ENCODE results near the gene HDHD5.

The HDHD5 gene

DNA sequence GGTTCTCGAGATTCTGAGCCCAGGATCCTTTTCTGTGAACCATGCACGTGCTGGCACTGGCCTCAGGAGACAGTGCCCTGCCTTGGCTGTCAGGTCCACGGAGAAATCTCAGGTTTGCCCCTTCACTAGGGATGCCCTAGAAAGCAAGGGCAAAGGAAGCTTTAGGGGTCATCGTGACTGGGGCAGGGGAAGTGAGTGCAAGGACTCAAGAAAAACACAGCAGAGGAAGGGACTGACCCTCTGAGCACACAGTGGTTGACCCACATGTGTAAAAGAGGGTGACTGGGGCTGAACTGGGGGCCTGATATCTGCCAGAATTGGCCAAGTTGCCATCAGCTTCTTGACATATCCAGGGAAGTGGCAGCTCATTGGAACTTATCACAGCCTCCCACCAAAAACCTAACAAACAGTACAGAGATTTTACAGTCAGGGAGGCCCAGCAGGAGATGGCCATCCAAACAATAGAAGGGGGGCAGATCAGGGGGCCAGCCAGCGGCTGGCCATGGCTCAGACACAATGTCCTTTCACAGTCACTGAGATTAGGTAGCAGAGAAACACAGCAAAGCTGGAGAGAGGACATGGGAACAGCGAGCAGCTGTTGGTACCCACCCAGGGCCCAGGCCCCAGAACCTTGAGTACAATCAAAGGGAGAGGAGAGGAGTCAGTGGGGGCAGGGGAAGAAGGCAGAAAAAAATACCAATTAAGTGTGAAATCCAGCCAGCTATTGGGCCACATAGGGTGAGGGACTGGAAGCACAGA is 42.3 kb downstream of the HDHD5 start:
- no peak overlapping the region for H3K4me3 ChIP-seq (replicated peaks; ENCODE audit: low read depth, low read length)
- no peak for DNase-seq (ENCODE audit: low read depth)
- TF ChIP-seq, protein P1, sequence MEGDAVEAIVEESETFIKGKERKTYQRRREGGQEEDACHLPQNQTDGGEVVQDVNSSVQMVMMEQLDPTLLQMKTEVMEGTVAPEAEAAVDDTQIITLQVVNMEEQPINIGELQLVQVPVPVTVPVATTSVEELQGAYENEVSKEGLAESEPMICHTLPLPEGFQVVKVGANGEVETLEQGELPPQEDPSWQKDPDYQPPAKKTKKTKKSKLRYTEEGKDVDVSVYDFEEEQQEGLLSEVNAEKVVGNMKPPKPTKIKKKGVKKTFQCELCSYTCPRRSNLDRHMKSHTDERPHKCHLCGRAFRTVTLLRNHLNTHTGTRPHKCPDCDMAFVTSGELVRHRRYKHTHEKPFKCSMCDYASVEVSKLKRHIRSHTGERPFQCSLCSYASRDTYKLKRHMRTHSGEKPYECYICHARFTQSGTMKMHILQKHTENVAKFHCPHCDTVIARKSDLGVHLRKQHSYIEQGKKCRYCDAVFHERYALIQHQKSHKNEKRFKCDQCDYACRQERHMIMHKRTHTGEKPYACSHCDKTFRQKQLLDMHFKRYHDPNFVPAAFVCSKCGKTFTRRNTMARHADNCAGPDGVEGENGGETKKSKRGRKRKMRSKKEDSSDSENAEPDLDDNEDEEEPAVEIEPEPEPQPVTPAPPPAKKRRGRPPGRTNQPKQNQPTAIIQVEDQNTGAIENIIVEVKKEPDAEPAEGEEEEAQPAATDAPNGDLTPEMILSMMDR (IDR thresholded peaks at IDR 0.05; ENCODE audit: low read length, missing control alignments): no peak

DNA sequence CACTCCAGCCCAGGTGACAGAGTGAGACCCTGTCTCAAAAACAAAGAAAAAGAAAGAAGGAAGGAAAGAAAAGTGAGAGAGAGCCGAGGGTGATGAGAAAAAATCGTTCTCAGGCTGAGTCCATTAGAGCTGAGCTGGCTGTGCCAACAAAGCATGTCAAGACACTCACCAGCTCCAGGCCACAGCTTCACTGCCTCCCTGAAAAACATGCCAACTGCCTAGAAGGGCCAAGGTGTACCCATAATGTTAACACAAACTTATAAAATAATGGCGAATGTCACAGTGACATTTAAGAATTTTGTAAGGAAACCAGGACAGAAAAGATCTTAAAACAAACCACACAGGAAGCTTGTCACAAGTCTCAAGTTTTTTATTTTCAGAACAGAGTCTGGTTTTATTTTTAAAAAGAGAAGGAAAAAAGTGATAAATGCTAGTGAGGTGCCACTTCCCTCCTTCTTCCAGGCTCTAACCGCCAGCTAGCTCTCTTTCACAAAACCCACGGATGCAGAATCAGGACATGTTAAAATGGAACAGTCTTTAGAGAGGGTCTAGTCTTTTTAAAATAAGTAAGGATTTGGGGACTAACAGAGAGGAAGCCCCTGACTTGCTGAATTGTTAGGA is 43.0 kb downstream of the HDHD5 start:
- TF ChIP-seq, protein P1 (IDR thresholded peaks at IDR 0.05; ENCODE audit: low read length, missing control alignments): no peak
- no peak for DNase-seq (ENCODE audit: low read depth)
- H3K4me3 ChIP-seq (replicated peaks; ENCODE audit: low read depth, low read length): no peak overlapping the region

DNA sequence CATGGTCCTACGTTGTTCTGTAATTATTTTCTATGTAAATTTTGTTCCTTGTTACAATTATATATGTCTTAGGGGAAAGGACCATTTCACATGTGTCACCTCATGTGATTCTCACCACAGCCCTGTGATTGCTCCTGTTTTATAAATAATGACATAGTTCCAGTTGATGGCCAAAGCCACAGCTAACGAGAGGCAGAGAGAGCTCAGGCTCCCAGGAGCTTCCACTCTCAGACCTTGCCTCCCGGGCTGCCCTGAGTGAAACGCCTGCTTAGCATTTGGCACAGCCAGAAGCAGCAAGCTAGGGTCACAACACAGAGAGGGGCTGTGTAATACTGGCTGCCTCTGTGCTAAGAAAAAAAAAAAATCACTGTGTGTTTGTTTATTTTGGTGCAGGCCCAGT is 43.8 kb downstream of the HDHD5 start:
- no peak for DNase-seq (ENCODE audit: low read depth)
- TF ChIP-seq, protein P1 (IDR thresholded peaks at IDR 0.05; ENCODE audit: low read length, missing control alignments): no peak
- no peak overlapping the region for H3K4me3 ChIP-seq (replicated peaks; ENCODE audit: low read depth, low read length)

DNA sequence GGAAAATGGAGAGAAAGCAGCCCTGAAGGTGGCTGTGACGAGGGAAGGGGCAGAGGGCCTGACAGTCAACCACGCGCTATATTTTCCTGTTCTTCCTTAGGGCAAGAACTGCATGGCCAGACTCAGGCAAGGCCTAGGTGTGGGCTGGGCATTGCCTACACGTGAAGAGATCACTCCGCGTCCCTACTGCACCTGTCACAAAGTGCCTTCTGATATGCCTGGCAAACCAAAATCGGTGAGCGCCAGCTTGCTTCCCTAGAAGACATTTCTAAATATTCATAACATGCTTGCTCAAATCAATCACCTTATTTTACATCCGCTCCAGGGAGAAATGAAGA is 44.2 kb downstream of the HDHD5 start:
- TF ChIP-seq, protein P1 (IDR thresholded peaks at IDR 0.05; ENCODE audit: low read length, missing control alignments): no peak
- DNase-seq (ENCODE audit: low read depth): no peak
- no peak overlapping the region for H3K4me3 ChIP-seq (replicated peaks; ENCODE audit: low read depth, low read length)

DNA sequence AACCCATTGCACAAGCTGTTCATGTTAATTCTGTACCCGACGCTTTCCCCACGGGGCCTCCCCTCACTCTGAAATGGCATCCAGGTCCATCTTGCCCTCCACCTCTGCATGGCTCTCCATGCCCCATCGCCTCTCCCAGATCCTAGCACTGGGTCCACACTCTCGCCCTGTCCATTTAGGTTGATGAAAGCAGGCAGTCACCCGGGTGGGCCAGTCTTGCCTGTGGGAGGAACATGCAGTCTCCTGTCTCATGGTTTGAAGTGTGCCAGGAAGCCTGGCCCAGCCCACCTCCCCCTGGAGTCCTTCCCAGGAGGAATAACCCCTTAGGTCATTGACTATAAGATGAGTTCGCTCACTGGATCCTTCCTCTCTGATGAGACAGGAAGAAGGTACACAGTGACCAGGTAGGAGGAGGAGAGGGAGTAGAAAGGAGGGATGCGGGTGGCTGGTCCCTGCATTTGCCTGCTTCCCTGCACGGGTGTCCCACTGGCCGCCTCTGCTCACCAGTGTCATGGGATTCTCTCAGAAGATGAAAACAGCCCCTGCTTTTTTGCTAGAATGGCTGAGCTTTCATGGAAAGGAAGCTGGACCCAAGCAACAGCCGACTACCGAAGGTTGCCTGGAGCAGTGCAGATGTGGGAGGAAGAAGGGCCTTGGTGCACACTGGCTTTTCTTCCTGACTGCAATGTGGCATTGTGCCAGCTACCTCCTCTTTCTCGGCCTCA is 44.7 kb downstream of the HDHD5 start:
- TF ChIP-seq, protein P1 (IDR thresholded peaks at IDR 0.05; ENCODE audit: low read length, missing control alignments): no peak
- no peak for DNase-seq (ENCODE audit: low read depth)
- H3K4me3 ChIP-seq (replicated peaks; ENCODE audit: low read depth, low read length): no peak overlapping the region

DNA sequence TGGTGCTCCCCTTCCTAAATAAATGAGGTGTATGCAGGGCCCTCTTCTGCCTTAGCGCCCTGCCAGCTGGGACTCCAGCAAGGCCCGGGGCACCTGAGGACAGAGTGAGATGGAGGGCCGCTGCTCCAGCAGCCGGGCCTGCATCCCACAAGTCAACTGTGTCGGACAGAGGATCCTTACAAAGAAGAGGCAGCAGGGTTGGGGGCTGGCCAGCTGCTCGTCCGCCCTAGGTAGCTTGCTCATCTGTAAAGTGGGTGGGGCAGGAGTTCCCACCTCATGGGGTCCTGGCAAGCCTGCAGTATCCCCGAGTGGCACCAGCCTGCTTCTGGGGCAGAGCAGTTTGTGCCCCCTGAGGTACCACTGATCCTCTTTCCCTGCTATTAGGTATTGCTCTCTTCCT is 45.5 kb downstream of the HDHD5 start:
- TF ChIP-seq, protein P1 (IDR thresholded peaks at IDR 0.05; ENCODE audit: low read length, missing control alignments): no peak
- no peak for DNase-seq (ENCODE audit: low read depth)
- no peak overlapping the region for H3K4me3 ChIP-seq (replicated peaks; ENCODE audit: low read depth, low read length)
